ENCODE measurements around the gene RCAN3.

The RCAN3 gene

DNA sequence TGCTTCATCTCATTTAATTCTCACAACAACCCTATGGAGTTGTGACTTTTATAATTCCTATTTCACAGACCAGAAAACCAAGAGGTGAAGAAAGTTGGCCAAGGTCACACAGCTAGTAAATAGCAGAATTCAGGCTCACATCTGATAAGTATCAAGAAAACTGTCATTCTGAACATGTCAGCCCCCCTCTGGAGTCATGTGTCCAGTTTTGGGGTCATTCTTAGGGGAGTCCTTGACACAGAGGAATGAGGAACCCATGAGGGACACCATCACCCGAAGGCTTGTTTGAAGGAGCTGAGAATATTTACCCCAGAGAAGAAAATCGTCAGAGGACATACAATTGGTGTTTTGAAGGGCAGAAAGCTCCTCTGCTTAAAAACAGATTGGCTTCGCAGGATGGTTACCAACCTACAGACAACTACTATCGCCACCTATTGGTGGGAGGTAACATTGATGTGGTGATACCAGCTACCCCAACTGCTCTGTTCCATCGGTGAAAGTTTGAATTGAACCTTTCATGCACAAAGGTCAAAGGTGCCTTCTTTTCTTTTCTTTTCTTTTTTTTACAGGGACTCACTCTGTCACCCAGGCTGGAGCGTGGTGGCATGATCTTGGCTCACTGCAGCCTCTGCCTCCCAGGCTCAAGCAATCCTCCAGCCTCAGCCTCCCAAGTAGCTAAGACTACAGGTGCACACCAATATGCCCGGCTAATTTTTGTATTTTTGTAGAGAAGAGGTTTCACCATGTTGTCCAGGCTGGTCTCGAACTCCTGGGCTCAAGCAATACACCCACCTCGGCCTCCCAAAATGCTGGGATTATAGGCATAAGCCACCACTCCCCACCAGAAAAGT lies 84.6 kb downstream of the RCAN3 start:
- DNase-seq, result peak; percentile 44 to 69

DNA sequence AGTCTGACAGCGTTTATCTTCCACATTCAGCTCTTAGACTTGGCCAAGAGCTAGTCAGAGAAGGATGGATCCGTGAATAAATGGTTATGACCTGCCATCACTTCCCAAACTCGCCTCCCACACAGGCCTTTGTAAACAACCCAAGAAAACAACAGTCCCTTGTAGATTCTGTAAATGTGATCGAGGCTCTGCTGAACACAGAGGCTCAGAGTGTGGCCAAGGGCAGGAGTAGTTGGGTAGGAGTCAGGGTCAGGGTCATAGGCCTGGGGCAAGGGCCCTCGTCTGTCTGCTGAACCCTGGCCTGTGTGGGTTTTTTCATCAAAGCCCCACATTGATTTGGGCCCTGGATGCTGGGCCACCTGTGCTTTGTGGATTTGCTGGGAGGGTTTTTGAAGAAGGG lies 85.9 kb downstream of the RCAN3 start:
- DNase-seq, result no peak

DNA sequence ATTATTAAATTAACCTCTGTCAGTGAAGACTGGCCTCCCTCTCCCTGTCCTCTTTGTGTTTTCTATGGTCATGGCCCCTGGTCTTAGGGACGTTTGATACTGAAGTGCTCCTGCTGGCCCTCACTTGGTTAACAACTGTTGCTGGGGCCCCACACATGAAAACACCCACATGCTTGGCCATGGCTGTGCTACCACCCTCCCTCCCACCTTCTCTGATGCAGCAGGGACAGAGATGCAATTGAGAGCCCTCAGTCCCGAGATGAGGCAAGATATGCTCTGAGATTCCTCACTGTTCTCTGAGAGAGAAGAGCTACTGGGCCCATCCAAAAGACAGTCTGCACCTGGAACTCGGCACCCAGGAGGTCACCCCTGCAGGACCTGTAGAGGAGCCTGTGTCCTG lies 86.6 kb downstream of the RCAN3 start:
- DNase-seq, result no peak

All from inflammatory macrophage treated with lipopolysaccharide for 1 hour (primary cell).